GM23338 (cell line): Measurements from ENCODE around the gene CDK5R2. TPM values are rescaled to one million over a fixed set of nuclear protein-coding genes. Genes with fewer than 3 reads are reported as not detected.
A peak's percentile ranks its signal among the peaks of the same experiment; 100 is the strongest.

ENCODE experiments used
- ATAC-seq: fragments of 200-7000 bp; cut with Tn5 transposase; 3 replicates; pipeline ENCODE4 v1.9.1; 2020
- DNase-seq: peaks from one replicate; pipeline ENCODE4 v3.0.0-alpha.2; 2015; ENCODE audit warnings: low spot score
- H2AFZ ChIP-seq: fragments of 200-600 bp; sonication (generic); 2 replicates; pipeline ENCODE4 v1.8.0; 2016; ENCODE audit warnings: antibody characterized with exemption, mild to moderate bottlenecking, moderate library complexity
- H3F3A ChIP-seq: fragments of 200-600 bp; sonication (generic); replicated peaks from 2 replicates; pipeline ENCODE4 v1.8.0; 2017; ENCODE audit warnings: antibody characterized with exemption, mixed run types, low read depth
- H3K27ac ChIP-seq: fragments of 200-600 bp; sonication (generic); 2 replicates; pipeline ENCODE4 v1.6.1; 2016; ENCODE audit warnings: low read depth
- H3K27me3 ChIP-seq: fragments of 200-600 bp; sonication (generic); 2 replicates; pipeline ENCODE4 v1.8.0; 2016; ENCODE audit warnings: mild to moderate bottlenecking, mixed run types, moderate library complexity; ENCODE audit not compliant: insufficient read depth
- H3K36me3 ChIP-seq: fragments of 200-600 bp; sonication (generic); 2 replicates; pipeline ENCODE4 v1.8.0; 2016; ENCODE audit warnings: mild to moderate bottlenecking; ENCODE audit not compliant: insufficient read depth
- H3K4me1 ChIP-seq: fragments of 200-600 bp; sonication (generic); 2 replicates; pipeline ENCODE4 v1.8.0; 2016; ENCODE audit warnings: mild to moderate bottlenecking, moderate library complexity; ENCODE audit not compliant: insufficient read depth
- H3K4me2 ChIP-seq: fragments of 200-600 bp; sonication (generic); 2 replicates; pipeline ENCODE4 v1.7.1; 2017; ENCODE audit warnings: mixed run types
- H3K4me3 ChIP-seq: fragments of 200-600 bp; sonication (generic); 2 replicates; pipeline ENCODE4 v1.6.1; 2016; ENCODE audit warnings: mixed run types
- H3K79me2 ChIP-seq: fragments of 200-600 bp; sonication (generic); replicated peaks from 2 replicates; pipeline ENCODE4 v1.8.0; 2017; ENCODE audit warnings: mild to moderate bottlenecking; ENCODE audit not compliant: insufficient read depth
- H3K9me2 ChIP-seq: fragments of 200-600 bp; sonication (generic); 2 replicates; pipeline ENCODE4 v1.8.0; 2017; ENCODE audit not compliant: insufficient read depth
- H4K20me1 ChIP-seq: fragments of 200-600 bp; sonication (generic); replicated peaks from 2 replicates; pipeline ENCODE4 v1.8.0; 2017; ENCODE audit warnings: mild to moderate bottlenecking; ENCODE audit not compliant: insufficient read depth
- H3K27ac Mint-ChIP-seq: 2 replicates; pipeline ENCODE4 v1.8.0; 2020; ENCODE audit warnings: inconsistent platforms, mild to moderate bottlenecking, moderate library complexity, mixed read lengths
- H3K27me3 Mint-ChIP-seq: 3 replicates; pipeline ENCODE4 v1.8.0; 2022; ENCODE audit warnings: low read depth, mild to moderate bottlenecking, moderate library complexity, mixed read lengths, inconsistent platforms; ENCODE audit not compliant: insufficient read depth, poor library complexity
- H3K36me3 Mint-ChIP-seq: 3 replicates; pipeline ENCODE4 v1.8.0; 2021; ENCODE audit warnings: low read depth, mild to moderate bottlenecking, inconsistent platforms, moderate library complexity, mixed read lengths
- H3K4me1 Mint-ChIP-seq: 3 replicates; pipeline ENCODE4 v1.8.0; 2020; ENCODE audit warnings: mild to moderate bottlenecking, inconsistent platforms, mixed read lengths
- H3K4me3 Mint-ChIP-seq: 3 replicates; pipeline ENCODE4 v1.8.0; 2021; ENCODE audit warnings: moderate library complexity, mild to moderate bottlenecking, inconsistent platforms, mixed read lengths
- H3K9me3 Mint-ChIP-seq: 3 replicates; pipeline ENCODE4 v1.8.0; 2020; ENCODE audit warnings: moderate library complexity, mild to moderate bottlenecking, inconsistent platforms, mixed read lengths
- CREB1 ChIP-seq: fragments of 250-450 bp; sonication (Bioruptor Pico); IDR thresholded peaks from 2 replicates; pipeline ENCODE4 v1.5.0; 2020; ENCODE audit warnings: low read depth, mild to moderate bottlenecking, moderate library complexity
- CTCF ChIP-seq, 2 experiments: fragments of 200-600 bp in 1 of 2; sonication (generic) in 1 of 2; conservative IDR thresholded peaks; 2 replicates each; pipeline versions ENCODE4 v1.5.1 to v1.6.1; 2016 to 2017; ENCODE audit warnings: antibody characterized with exemption in 2 of 2, low read depth in 2 of 2, mild to moderate bottlenecking in 2 of 2, moderate library complexity in 1 of 2
- ETS1 ChIP-seq: IDR thresholded peaks from 2 replicates; pipeline ENCODE4 v1.6.1; 2016; ENCODE audit warnings: antibody characterized with exemption
- EZH2 ChIP-seq: fragments of 200-600 bp; sonication (generic); IDR thresholded peaks from one replicate; pipeline ENCODE4 v1.8.0; 2017; ENCODE audit warnings: antibody characterized with exemption, mild to moderate bottlenecking, low read depth; ENCODE audit not compliant: unreplicated experiment
- EZH2phosphoT487 ChIP-seq: fragments of 200-600 bp; sonication (generic); IDR thresholded peaks from one replicate; pipeline ENCODE4 v1.8.1; 2018; ENCODE audit warnings: antibody characterized with exemption; ENCODE audit not compliant: unreplicated experiment
- NANOG ChIP-seq: IDR thresholded peaks from 2 replicates; pipeline ENCODE4 v1.6.1; 2016; ENCODE audit warnings: antibody characterized with exemption, borderline replicate concordance
- REST ChIP-seq: IDR thresholded peaks from one replicate; pipeline ENCODE4 v1.6.1; 2018; ENCODE audit warnings: antibody characterized with exemption; ENCODE audit not compliant: unreplicated experiment
- STAT1 ChIP-seq: IDR thresholded peaks from one replicate; pipeline ENCODE4 v1.6.1; 2016; ENCODE audit warnings: antibody characterized with exemption; ENCODE audit not compliant: unreplicated experiment
- ZNF114 ChIP-seq: fragments of 250-450 bp; sonication (Bioruptor Pico); IDR thresholded peaks from 2 replicates; pipeline ENCODE4 v1.5.0; 2020; ENCODE audit warnings: mild to moderate bottlenecking, moderate library complexity
- ZNF331 ChIP-seq: fragments of 250-450 bp; sonication (Bioruptor Pico); IDR thresholded peaks from 2 replicates; pipeline ENCODE4 v1.5.0; 2020; ENCODE audit warnings: low read depth, mild to moderate bottlenecking, moderate library complexity
- ZNF462 ChIP-seq: fragments of 250-450 bp; sonication (Bioruptor Pico); IDR thresholded peaks from 2 replicates; pipeline ENCODE4 v1.5.0; 2020; ENCODE audit warnings: mild to moderate bottlenecking, moderate library complexity
- polyA plus RNA-seq: library from polyadenylated mRNA; unstranded; fragments of >200 nt; fragmentation: Nextera tagmentation; extraction: Ambion mirVana; gene quantifications from 2 replicates; pipeline ENCODE4 v1.2.1, GENCODE V29; 2016
- total RNA-seq: library from RNA; depleted of rRNA; stranded (reverse); fragments of >200 nt; shearing (Covaris generic); gene quantifications from 2 replicates; pipeline ENCODE4 v1.2.3, GENCODE V29; 2014

The CDK5R2 gene
- total and polyA plus RNA-seq, 2 experiments from 2014 or later: 0.56 TPM; not detected in 1

GRCh38 chr2:218993345-218994315, 34.2 kb downstream of the CDK5R2 start, which contains the start of gene CRYBA2 (continued):
- TF ChIP-seq CTCF (conservative IDR thresholded peaks at IDR 0.05; ENCODE audit: low read depth in 2 of 2) (0 out of 4 replicates have a peak, but pooled peaks of 1 of the 2 experiments have one; percentile 5), ETS1 (no peak), STAT1 (no peak), REST (no peak), NANOG (no peak)

- H3K4me1 ChIP-seq: peaks cover 38% of the 10 kb centered on the region
- H3K9me2 ChIP-seq: no peaks in the 10 kb centered on the region
- H3K27ac ChIP-seq: no peak overlapping the region
- no peaks in the 10 kb centered on the region for H3K36me3 ChIP-seq
- H4K20me1 ChIP-seq: peaks cover 10% of the 10 kb centered on the region; the same call in 1 of the 2 replicates
- Mint-ChIP-seq H3K4me3 (no peak overlapping the region; the same call in 2 of the 3 replicates), H3K9me3 (no peaks in the 10 kb centered on the region), H3K27me3 (peaks cover 99% of the 10 kb centered on the region), H3K36me3 (no peaks in the 10 kb centered on the region), H3K27ac (no peak overlapping the region), H3K4me1 (peaks cover 16% of the 10 kb centered on the region)
- no peak for DNase-seq
- H2AFZ ChIP-seq: no peak overlapping the region
- H3K79me2 ChIP-seq: no peaks in the 10 kb centered on the region
- ATAC-seq: no peak
- H3K4me3 ChIP-seq: no peak overlapping the region
- H3K27me3 ChIP-seq: peaks cover 100% of the 10 kb centered on the region
- H3F3A ChIP-seq: peaks cover 11% of the 10 kb centered on the region; the same call in 1 of the 2 replicates
- 0 out of 2 replicates have a peak overlapping the region, but pooled peaks have one; percentile 78 for H3K4me2 ChIP-seq
- no peak for TF ChIP-seq CREB1
- no peak for TF ChIP-seq EZH2
- TF ChIP-seq ZNF114 (CRISPR knock-in tag): no peak
- no peak for TF ChIP-seq EZH2phosphoT487
- no peak for TF ChIP-seq ZNF331 (CRISPR knock-in tag)
- no peak for TF ChIP-seq ZNF462 (CRISPR knock-in tag)
Observed at GRCh38 chr2:218995561-218995960, 36.1 kb downstream of the CDK5R2 start.
